ENCODE measurements around the gene CCNY.

DNA sequence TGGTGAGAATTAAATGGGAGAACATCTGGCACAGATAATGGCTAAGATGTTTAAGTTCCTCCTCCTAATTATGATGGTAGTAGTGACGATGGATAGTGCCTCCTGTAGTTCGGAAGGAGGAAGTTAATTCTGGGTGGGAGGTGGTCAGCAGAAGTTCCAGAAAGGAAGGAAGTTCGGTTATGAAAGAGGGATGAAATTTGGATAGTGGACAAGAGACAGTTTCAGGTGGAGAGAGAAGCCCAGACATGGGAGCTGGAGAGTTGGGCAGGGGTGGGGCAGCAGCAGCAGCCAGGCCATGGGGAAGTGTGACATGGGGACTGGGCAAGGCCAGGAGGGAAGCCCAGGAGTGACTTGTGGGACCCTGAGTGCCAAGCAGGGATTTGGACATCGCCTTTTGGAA, 99.5 kb downstream of the CCNY start:
- no peak for TF ChIP-seq CTCF (IDR thresholded peaks at IDR 0.05)
- no peak for TF ChIP-seq POLR2A (IDR thresholded peaks at IDR 0.05)
- TF ChIP-seq EP300 (IDR thresholded peaks at IDR 0.05), result no peak
